ENCODE data around the gene ZC3H4. TPM values are rescaled to one million over a fixed set of nuclear protein-coding genes. Genes with fewer than 3 reads are reported as not detected.

ZC3H4 gene
- total and polyA plus RNA-seq, 2 donors from 2014 or later, result 5.7 to 55.2 TPM

DNA sequence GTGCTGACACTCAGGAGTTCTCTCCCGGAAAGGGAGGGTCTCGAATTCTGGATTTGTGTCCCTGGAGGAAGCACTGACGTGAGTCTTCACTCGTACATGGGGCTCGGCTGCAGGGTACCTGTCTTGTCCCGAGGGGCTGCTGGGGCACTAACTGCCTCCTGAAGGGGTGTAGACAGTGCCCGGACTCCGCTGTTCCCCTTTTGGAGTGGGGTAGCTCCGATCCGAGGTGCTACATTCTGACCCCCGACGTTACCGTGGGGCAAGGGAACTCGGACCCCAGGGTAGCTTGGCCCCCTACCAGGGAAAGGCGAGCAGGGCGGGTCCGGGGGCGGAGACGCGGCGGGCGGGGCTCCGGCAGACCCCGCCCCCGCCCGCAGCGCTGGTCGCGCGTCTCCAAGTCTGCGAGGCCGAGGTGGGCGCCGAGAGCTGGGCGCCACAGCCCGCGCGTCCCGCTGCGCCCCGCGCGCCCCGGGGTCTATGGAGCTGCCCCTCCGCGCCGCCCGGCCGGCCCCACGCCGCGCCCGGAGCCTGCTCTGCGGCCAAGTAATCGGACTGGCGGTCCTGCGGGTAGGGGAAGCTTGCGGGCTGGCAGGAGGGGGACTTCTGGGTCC lies 94.0 kb downstream of the ZC3H4 start, which contains the start of gene NPAS1:
Gene NPAS1, plus strand, starts transcription at position 407 of the 611 bp plus-strand sequence. CDS start 1,211 bp downstream, outside the sequence.
- Histone ChIP-seq H3K9me3 (ENCODE audit: control insufficient read depth in 2 of 3, insufficient read depth in 1 of 3, low read length in 3 of 3) (no peaks in the 10 kb centered on the region), H3K36me3 (ENCODE audit: control insufficient read depth in 2 of 3, insufficient read depth in 3 of 3, low read length in 3 of 3) (no peaks in the 10 kb centered on the region), H3K4me1 (ENCODE audit: control insufficient read depth in 2 of 3, insufficient read depth in 2 of 3, low read depth in 1 of 3, low read length in 3 of 3) (peaks cover 0 to 9% (median 0%) of the 10 kb centered on the region in 3 donors), H3K9ac (ENCODE audit: low read length in 3 of 3) (no peak within 1 kb of the TSS), H3K27ac (ENCODE audit: low read depth in 2 of 2, low read length in 2 of 2) (no peak within 1 kb of the TSS), H3K27me3 (ENCODE audit: control insufficient read depth, insufficient read depth, low read length) (peaks cover 20% of the 10 kb centered on the region), H3K4me3 (ENCODE audit: low read length in 3 of 3) (no peak within 1 kb of the TSS)
- TF ChIP-seq, protein P1, sequence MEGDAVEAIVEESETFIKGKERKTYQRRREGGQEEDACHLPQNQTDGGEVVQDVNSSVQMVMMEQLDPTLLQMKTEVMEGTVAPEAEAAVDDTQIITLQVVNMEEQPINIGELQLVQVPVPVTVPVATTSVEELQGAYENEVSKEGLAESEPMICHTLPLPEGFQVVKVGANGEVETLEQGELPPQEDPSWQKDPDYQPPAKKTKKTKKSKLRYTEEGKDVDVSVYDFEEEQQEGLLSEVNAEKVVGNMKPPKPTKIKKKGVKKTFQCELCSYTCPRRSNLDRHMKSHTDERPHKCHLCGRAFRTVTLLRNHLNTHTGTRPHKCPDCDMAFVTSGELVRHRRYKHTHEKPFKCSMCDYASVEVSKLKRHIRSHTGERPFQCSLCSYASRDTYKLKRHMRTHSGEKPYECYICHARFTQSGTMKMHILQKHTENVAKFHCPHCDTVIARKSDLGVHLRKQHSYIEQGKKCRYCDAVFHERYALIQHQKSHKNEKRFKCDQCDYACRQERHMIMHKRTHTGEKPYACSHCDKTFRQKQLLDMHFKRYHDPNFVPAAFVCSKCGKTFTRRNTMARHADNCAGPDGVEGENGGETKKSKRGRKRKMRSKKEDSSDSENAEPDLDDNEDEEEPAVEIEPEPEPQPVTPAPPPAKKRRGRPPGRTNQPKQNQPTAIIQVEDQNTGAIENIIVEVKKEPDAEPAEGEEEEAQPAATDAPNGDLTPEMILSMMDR (IDR thresholded peaks at IDR 0.05; ENCODE audit: borderline replicate concordance, extremely low read depth, insufficient read depth), result no peak
- intact Hi-C loops (cut with DNase I), result no loop called here
- peak in 1 of 5 donors; percentile 26 for DNase-seq
- no peak for FAIRE-seq

- no peak overlapping the region for H3K9ac ChIP-seq (ENCODE audit: low read length in 3 of 3)
- intact Hi-C loops (cut with DNase I), result no loop called here
- no peak for FAIRE-seq
- H3K27me3 ChIP-seq (ENCODE audit: control insufficient read depth, insufficient read depth, low read length), result peaks cover 18% of the 10 kb centered on the region
- H3K9me3 ChIP-seq (ENCODE audit: control insufficient read depth in 2 of 3, insufficient read depth in 1 of 3, low read length in 3 of 3), result no peaks in the 10 kb centered on the region
- no peak overlapping the region for H3K4me3 ChIP-seq (ENCODE audit: low read length in 3 of 3)
- H3K27ac ChIP-seq (ENCODE audit: low read depth in 2 of 2, low read length in 2 of 2), result no peak overlapping the region
- no peak for DNase-seq
- TF ChIP-seq, protein P1 (IDR thresholded peaks at IDR 0.05; ENCODE audit: borderline replicate concordance, extremely low read depth, insufficient read depth), result no peak
- H3K36me3 ChIP-seq (ENCODE audit: control insufficient read depth in 2 of 3, insufficient read depth in 3 of 3, low read length in 3 of 3), result no peaks in the 10 kb centered on the region
- H3K4me1 ChIP-seq (ENCODE audit: control insufficient read depth in 2 of 3, insufficient read depth in 2 of 3, low read depth in 1 of 3, low read length in 3 of 3), result peaks cover 0 to 9% (median 0%) of the 10 kb centered on the region in 3 donors
Measured at GRCh38 chr19:47018923-47019322, 94.7 kb downstream of the ZC3H4 start.

Other genes with a start within 250 kb of the ZC3H4 start
- gene NPAS1, start 93.9 kb downstream of the ZC3H4 start, total RNA-seq, result 0.38 TPM
- 1.7 TPM for gene NPAS1, start 93.9 kb downstream of the ZC3H4 start, polyA plus RNA-seq (ENCODE audit: insufficient read depth, low read depth, low replicate concordance)
- gene TMEM160, start 65.2 kb downstream of the ZC3H4 start, total RNA-seq, result 34.1 TPM
- 57.9 TPM for gene TMEM160, start 65.2 kb downstream of the ZC3H4 start, polyA plus RNA-seq (ENCODE audit: insufficient read depth, low read depth, low replicate concordance)
- gene SAE1, start 17.1 kb upstream of the ZC3H4 start, total RNA-seq, result 49.4 TPM
- gene SAE1, start 17.1 kb upstream of the ZC3H4 start, polyA plus RNA-seq (ENCODE audit: insufficient read depth, low read depth, low replicate concordance), result 39.5 TPM
- 14.2 TPM for gene BBC3, start 117.4 kb upstream of the ZC3H4 start, total RNA-seq
- gene BBC3, start 117.4 kb upstream of the ZC3H4 start, polyA plus RNA-seq (ENCODE audit: insufficient read depth, low read depth, low replicate concordance), result 3.2 TPM
- gene CCDC9, start 142.7 kb upstream of the ZC3H4 start, total RNA-seq, result 49.0 TPM
- 14.0 TPM for gene CCDC9, start 142.7 kb upstream of the ZC3H4 start, polyA plus RNA-seq (ENCODE audit: insufficient read depth, low read depth, low replicate concordance)
- 28.4 TPM for gene INAFM1, start 161.1 kb upstream of the ZC3H4 start, total RNA-seq
- gene INAFM1, start 161.1 kb upstream of the ZC3H4 start, polyA plus RNA-seq (ENCODE audit: insufficient read depth, low read depth, low replicate concordance), result 17.0 TPM
- gene C5AR1, start 196.1 kb upstream of the ZC3H4 start, total RNA-seq, result 26.6 TPM
- 6.5 TPM for gene C5AR1, start 196.1 kb upstream of the ZC3H4 start, polyA plus RNA-seq (ENCODE audit: insufficient read depth, low read depth, low replicate concordance)
- gene C5AR2, start 218.4 kb upstream of the ZC3H4 start, total RNA-seq, result 2.5 TPM
- 3.0 TPM for gene C5AR2, start 218.4 kb upstream of the ZC3H4 start, polyA plus RNA-seq (ENCODE audit: insufficient read depth, low read depth, low replicate concordance)
- gene DHX34, start 235.5 kb upstream of the ZC3H4 start, total RNA-seq, result 13.6 TPM
- 7.2 TPM for gene DHX34, start 235.5 kb upstream of the ZC3H4 start, polyA plus RNA-seq (ENCODE audit: insufficient read depth, low read depth, low replicate concordance)

All from kidney (tissue), 14 donors.